HG03280 (cell line): ENCODE measurements around the gene CCDC61.

Source experiments
- ATAC-seq: cut with Tn5 transposase; IDR thresholded peaks from one replicate; pipeline ENCODE4 v1.9.1; 2021; ENCODE audit warnings: mild to moderate bottlenecking, moderate library complexity; ENCODE audit not compliant: unreplicated experiment

Gene CCDC61

DNA sequence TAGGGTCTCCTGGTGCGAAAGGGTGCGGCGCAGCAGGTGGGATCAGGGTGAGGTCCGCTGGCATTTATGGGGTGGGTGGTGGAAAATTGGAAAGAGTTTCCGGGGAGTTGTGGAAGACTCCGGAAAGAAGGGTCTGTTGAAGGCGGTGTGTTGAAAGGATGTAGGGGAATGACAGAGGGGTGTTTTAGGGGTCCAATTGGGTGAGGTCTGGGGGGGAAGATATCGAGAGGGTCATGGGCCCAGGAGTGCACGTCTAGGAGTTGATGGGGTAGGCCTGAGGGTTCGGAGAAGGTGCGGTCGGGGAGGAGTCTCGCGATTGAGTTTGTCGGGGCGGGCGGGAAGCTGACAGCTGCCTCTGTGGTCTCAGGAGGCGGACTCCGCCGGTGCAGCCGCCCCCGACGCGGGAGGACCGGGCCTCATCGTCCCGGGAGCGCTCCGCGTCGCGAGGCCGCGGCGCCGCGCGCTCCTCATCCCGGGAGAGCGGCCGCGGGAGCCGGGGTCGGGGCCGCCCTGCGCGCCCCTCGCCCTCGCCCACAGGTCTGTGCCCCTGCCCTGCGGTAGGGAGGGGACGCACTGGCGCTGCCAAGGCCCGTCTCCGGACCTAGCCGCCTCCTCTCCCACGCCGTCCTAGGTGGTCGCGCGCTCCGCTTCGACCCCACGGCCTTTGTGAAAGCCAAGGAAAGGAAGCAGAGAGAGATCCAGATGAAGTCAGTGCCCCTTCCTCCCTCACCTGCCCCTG is 20.6 kb downstream of the CCDC61 start:
- ATAC-seq: no peak

DNA sequence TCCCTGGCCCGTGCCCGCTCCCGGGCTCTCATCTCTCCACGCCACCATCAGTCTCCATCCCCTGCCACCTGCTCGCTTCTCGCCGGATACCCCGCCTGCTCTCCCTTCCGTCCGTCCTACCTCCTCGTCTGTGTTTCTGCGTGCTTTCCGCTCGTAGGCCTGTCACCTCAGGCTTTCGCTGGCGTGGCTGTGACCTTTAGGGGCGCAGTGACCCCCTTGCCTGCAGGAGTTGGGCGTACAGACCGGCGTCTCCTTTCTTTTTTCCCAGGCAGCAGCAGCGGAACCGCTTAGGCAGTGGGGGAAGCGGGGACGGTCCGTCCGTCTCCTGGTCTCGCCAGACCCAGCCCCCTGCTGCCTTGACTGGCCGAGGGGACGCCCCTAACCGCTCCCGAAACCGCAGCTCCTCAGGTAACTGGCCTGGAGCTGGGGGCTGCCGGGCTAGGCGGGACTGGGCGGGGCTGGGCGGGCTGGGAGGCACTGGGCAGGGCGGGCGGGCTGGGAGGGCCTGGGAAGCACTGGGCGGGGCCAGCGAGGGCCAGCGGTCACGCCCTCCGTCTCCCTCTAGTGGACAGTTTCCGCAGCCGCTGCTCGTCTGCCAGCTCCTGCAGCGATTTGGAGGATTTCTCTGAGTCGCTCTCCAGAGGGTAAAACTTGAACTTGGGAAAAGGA is 21.3 kb downstream of the CCDC61 start:
- peak; percentile 57 for ATAC-seq

DNA sequence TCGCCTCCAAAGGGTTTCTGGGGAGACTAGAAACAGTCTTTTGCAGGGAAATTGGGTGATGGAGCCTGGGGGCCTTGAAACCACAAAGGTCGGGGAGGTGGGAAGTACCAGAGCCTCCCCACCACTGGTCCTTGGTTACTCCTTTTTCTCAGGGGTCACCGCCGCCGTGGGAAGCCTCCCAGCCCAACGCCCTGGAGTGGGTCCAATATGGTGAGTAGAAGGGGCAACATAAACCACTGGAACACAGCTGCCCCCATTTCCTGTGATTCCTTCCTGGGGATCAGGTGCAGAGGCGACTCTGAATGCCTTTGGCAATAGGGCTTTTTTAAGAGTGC is 21.8 kb downstream of the CCDC61 start:
- no peak for ATAC-seq

DNA sequence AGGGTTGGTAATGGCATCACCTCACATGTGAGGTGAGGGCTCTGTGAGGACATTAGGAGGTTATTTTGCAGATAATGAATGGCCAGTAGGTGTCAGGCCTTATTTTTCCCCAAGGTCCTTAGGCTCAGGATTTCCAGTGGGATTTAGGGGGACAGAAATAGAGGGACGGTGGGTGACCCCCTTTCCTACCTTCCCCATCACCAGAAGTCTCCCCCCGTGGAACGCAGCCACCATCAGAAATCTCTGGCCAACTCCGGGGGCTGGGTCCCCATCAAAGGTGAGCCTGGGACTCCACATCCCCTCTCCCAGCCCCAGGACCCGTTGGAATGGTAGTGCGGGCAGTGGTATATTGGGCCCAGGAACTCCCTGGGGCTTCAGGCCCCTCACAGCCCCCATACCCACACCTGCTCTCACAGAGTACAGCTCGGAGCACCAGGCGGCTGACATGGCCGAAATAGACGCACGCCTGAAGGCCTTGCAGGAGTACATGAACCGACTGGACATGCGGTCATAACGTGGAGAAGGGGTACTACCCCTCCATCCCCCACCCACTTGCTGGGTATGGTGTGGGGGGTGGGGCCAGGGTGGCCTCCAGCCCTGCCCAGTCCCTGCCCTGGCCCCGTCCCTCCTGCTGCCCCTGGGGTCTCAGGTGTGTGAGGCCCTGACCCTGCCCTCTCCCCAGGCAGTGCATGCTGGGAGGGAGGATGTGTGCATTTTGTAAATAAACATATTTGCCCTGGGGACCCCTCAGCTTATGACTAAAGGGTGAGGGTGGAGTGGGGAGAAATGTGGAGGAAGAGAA is 22.8 kb downstream of the CCDC61 start:
- ATAC-seq: no peak

DNA sequence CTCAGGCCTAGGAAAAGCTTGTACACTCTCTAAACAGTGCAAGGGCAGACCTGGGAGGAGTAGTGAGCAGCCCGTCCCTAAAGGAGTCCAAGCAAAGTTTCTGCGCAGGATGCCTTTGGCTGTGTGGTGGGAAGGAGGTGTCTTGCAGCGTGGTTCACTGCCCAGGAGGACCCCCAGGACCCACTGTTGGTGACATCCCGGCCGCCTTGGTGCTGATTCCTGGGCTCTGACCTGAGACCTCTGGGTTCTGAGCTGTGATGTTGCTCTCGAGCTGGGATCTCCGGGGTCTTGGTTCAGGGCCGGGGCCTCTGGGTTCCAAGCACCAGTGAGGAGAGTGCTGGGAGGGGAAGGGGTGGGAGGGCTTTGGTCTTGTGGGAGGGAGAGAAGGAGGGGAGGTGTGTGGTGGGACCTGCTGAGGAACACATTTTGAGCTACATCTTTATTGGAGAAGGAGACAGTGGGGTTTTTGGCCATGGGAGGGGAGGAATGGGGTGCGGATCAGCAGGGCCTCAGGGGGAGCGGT is 23.5 kb downstream of the CCDC61 start:
- no peak for ATAC-seq

DNA sequence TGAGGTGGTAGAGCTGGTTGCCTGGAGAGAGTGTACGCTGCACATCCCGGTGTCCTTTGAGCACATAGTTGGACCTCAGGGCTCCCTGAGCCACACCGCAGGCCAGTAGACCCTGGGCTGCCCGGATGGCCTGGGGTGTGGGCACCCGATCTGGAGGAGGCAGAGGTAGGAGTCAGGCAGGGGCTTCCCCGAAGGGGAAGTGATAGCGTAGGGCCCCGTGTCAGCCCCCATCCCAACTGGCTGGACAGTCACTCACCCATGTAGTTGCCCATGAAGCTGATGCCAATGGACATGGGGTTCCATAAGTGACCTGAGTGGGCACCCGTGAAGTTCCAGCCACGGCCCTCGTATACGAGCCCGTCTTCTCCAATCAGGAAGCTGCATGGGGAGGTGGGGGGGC is 24.0 kb downstream of the CCDC61 start:
- ATAC-seq: no peak

DNA sequence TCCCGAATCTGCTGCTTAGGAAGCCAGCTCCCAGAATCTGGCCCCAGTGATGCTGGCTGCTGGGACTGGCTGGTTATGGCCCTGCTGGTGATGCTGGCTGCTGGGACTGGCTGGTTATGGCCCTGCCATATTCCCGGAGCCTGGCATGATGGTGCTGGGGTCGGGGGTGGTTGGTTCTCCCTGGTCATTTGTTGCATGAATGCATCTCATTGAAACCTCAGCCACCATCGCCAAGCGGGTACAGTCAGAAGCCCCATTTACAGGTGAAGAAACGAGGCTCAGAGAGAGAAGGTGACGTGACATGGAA is 25.5 kb downstream of the CCDC61 start:
- no peak for ATAC-seq

DNA sequence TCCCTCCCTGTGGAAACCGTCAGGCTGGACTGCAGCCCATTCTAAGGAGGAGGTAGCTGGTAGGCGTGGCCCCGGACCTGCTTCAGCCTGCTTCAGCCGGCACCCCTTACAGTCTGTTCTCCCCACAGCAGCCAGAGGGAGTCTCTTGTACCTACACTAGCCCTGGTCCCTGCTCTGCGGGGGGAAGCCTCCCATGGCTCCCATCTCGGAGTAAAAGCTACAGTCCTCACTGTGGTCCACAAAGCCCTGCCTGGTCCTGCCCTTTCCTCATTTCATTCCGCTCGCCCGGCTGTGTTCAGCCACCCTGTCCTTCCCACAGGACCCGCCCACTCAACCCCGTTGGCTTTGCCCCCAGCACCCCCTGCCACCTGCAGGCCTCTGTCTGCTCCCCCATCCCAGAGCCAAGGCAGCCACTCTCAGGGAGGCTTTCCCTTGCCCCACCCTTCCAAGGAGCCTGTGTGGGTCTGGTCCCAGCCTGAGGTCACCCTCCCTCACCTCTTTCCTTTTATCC is 26.3 kb downstream of the CCDC61 start:
- ATAC-seq: no peak

DNA sequence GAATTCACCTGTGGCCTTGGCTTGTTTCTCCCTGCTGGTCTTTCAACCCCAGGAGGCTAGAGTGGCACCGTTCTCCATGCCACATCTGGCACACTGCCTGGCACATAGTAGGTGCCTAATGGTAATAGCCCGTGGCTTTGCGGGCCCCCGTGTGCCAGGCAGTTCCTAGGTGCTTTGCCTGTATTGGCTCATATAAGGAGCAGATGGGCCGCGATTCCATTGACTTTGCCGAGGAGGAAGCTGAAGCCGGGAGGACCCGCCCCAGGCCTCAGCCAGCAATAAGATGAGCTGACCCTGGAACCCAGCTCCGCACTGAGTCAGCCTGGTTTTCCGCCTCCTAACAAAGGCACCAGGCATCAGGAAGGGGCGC is 26.8 kb downstream of the CCDC61 start:
- ATAC-seq: no peak

DNA sequence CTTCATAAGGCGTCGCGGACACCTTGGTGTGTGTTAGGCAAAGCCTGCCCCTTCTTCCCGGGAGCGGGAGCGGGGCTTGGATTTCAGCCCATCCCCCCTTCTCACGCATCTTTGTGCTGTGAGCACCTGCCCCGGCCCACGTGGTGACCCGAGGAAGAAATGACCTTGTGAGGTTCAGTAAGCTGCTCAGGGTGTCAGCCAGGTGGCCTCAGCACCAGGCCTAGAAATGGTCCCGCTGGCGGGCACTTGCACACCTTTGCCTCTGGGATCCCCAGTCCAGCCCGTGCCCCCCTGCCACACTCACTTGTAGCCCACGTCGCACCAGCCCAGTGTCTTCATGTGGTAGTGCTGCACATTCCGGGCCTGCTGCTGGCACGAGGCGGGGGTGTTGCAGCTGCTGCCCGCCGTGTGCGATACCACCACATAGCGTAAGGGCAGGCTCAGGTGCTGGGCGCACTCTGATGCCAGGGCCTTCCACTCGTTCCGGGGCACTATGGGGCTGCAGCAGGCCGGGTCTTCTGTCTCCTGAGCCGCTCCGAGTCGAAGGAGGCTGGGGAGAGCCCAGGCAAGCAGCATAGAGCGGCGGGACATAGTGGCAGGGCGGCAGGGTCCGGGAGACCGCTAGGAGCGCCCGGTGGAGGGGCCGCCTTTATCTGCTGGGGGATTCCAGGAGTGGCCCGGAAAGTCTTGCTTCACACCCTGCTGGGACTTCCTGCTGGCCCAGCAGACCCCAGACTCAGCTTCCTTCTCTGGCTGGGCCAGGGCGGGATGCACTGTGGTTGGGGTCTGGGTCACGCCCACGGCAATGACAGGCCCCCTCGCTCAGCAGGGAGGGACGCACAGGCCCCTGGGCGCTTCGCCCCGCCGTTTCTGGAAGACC is 27.4 kb downstream of the CCDC61 start, which contains the start of gene PGLYRP1:
Gene PGLYRP1, minus strand, starts transcription at position 623 of the 880 bp plus-strand sequence. Its CDS starts 32 bp downstream, at position 591.
- ATAC-seq: no peak

DNA sequence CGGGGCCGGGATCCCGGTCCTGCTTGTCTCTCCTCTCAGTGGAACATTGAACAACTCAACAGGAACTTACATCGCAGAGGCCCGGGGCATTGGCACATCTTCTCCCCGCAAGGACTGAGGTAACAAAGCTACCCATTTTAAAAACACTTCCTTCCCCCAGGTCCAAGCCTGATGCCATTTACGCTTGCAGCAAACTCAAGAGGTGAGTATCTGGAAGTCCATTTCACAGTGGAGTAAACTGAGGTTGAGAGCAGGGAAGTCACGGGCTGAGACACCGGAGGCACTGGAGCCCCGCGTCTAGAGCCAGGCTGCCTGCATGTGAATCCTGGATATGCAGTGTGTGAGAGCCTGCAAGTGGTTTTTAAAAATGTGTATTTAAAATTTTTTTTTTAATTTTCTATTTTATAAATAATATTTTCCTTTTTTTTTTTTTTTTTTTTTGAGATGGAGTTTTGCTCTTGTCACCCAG is 28.1 kb downstream of the CCDC61 start:
- no peak for ATAC-seq

DNA sequence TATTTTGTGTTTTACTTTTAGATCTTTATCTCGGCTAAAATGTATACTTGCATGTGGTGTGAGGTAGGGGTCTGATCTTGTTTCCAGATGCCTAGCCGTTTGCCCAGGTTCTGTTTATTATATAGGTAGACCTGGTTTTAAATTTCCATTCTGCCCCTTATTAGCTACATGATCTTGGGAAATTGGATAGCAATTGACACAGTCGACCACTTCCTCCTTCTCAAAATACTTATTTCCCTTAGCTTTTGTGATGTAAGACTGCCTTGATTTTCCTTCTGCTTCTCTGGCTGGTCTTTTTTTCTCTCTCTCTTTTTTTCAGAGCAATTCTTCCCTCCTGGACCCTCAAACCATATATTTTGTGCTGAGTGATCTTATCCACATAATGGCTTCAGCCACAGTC is 30.6 kb downstream of the CCDC61 start:
- no peak for ATAC-seq

DNA sequence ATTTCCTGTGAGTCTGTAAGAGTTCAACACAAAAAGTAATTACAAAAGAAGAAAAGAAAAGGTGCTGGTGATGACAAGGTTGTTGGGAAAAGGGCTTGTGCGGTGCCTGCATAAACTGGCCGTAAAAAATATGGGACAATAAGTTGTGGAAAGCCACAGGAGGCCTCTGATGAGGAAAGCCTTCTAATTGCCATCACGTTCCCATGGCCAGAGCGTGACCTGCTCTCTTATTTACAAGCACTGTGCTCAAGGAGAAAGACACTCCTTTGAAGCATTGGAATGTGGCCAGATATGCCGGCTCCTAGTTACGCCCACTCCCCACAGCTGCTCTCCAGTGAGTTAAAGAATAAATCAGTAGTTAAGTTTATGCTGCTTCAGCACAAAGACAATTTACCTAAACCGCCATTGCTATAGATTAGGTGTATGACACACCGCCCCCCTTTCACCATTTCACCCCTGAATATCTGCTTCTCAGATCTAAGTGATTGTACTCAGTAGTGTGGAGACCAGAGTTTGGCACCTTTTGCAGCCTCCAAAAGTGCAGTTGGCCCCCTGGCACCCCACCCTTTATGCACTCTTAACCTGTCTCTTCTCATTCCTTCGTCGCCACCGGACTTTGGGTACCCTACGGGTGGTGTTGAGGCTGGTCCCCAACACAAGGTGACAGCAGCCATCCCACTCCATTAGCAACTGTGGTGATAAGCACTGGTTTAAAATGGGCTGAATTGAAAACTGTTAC is 35.7 kb downstream of the CCDC61 start:
- no peak for ATAC-seq

DNA sequence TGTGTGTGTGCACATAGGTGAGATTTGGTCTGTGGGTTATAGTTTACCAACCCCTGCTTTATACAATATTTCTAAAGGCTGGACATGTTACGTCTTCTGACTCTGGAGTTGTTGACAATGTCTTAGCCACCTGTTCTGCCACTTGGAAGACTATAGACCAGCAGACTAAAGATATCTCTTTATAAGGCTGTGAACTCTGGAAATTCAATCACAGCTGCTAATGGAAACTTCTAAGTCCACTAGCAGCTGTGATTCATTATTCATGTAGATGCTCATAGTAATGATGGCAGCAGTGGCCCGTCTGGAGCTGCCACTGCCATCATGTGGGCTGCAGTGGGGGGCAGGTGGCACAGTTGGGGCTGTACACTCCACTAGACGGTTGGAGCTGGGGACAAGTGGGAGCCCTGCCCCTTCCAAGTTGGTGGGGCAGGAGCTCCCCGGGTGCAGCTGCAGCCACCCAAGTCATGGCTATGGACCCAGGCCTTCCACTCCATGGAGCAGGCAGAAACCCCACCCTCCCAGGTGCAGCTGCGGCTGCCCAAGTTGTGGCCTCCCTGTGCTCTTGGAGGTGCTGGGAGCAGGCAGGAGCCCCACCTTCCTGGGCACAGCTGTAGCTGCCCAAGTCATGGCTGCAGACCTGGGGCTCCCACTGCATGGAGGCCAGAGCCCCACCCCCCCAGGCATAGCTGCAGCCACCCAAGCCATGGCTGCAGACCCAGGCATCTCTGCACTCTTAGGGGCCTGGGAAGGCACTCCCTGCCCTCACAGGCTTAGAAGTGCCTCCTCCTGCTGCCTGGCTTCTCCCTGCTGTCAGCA is 36.7 kb downstream of the CCDC61 start:
- no peak for ATAC-seq

DNA sequence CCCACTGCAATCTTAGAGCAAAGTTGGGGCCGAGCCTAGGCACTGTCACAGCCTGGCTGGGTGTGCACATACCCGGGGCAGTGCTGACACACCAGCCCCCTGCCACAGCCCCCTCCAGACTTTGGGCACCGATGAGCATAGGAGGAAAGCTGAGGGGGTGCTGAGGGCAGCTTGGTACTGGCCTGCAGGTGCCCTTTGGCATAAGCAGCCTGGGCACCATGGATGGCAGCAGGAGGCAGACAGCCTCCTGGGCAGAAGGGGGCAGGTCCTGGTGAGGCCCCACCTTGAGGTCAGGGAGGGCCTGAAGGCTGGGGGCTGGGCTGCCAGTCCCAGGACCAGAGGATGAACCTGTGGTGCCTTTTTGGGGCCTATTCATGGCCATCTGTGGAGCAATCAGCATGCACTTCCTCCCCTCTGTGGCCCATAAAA is 37.3 kb downstream of the CCDC61 start:
- ATAC-seq: no peak

DNA sequence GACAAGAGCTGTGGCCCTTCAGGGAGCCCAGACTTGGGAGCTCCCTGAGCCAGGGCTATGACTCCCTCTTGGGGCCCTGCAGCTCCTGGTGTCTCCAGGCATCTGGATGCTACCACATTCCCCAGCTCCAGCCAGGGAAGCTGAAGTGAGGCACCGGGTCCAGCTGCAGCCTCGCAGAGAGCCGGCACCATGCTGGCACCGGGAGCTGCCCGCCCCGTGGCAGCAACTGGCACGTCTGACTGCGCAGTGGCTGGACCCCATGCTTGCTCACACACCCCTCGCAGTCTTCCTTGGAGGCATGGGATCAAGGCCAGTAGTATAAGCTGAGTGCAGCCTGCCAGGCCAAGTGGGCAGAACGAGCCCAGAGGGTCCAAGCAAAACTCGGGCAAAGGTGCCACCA is 38.1 kb downstream of the CCDC61 start:
- ATAC-seq: no peak

DNA sequence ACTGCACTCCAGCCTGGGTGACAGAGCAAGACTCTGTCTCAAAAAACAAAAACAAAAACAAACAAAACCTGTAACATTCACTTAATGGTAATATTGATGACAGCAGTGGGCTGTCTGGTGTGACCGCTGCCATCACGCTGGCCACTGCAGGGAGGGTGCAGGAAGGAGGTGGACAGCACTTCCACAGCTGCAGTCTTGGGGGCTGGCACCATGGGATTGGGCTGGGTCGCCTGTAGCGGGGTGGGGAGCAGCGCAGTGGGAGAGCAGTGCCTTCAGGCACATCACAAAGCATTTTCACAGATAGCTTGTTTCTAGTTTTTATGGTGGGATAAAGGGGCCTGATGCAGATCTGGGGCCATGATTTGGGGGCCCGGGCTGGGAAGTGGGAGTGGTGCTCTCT is 40.3 kb downstream of the CCDC61 start:
- ATAC-seq: no peak

DNA sequence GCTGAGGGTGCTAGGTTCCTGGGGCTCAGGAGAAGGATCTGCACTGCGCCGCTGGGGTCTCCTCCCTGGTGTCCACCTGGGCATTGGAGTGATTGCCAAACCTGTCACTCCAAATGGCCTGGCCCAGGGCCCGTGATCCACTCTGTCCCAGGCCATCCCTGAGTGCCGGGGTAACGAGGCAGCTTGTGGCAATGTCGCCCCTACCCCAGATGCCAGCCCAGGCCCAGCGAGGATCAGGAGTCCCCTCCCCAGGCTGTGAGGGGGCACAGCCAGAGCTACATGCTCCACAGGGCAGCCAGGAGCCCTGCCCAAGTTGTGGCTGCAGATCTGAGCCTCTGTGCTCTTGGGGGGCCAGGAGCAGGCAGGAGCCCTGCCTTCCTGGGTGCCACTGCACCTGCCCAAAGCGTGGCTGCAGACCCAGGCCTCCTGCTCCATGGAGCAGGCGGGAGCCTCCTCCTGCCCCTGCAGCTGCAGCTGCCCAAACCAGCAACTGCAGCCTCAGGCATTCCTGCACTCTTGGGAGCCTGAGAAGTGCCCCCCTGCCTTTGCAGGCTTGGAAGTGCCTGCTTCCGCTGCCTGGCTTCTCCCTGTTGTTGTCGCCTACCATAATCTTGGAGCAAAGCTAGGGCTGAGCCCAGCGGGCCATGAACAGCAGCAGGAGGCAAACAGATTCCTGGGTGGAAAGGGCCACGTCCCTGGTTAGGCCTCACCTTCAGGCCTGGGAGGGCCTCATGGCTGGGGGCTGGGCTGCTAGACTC is 40.9 kb downstream of the CCDC61 start:
- no peak for ATAC-seq
